GM20000 (cell line): ENCODE data around the gene TMCC2.
A peak's percentile ranks its signal among the peaks of the same experiment; 100 is the strongest.

ENCODE experiments used
- DNase-seq: peaks from one replicate; pipeline ENCODE4 v3.0.0; 2012; ENCODE audit warnings: low spot score
- TF ChIP-seq, protein P1 (sequence below): IDR thresholded peaks from 2 replicates; pipeline ENCODE4 v1.5.1; 2012; ENCODE audit warnings: mild to moderate bottlenecking, control low read depth; ENCODE audit errors: extremely low read depth, missing control alignments

TMCC2 gene

DNA sequence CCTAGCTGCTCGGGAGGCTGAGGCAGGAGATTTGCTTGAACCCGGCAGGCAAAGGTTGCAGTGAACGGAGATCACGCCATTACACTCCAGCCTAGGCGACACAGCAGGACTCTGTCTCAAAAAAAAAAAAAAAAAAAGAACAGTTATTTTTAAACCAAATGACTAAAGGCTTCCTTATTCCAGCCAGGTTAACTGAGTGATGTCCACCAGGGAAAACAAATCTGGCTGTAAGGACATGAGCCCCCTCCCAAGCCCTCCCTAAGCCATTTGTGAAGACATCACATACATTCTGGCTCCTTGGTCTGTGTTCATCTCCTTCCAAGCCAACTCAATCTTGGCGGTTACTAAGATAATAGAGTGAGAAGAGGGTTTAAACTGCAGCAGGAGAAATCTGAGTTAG lies 8.2 kb downstream of the TMCC2 start:
- no peak for DNase-seq
- TF ChIP-seq, protein P1, sequence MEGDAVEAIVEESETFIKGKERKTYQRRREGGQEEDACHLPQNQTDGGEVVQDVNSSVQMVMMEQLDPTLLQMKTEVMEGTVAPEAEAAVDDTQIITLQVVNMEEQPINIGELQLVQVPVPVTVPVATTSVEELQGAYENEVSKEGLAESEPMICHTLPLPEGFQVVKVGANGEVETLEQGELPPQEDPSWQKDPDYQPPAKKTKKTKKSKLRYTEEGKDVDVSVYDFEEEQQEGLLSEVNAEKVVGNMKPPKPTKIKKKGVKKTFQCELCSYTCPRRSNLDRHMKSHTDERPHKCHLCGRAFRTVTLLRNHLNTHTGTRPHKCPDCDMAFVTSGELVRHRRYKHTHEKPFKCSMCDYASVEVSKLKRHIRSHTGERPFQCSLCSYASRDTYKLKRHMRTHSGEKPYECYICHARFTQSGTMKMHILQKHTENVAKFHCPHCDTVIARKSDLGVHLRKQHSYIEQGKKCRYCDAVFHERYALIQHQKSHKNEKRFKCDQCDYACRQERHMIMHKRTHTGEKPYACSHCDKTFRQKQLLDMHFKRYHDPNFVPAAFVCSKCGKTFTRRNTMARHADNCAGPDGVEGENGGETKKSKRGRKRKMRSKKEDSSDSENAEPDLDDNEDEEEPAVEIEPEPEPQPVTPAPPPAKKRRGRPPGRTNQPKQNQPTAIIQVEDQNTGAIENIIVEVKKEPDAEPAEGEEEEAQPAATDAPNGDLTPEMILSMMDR, result no peak

DNA sequence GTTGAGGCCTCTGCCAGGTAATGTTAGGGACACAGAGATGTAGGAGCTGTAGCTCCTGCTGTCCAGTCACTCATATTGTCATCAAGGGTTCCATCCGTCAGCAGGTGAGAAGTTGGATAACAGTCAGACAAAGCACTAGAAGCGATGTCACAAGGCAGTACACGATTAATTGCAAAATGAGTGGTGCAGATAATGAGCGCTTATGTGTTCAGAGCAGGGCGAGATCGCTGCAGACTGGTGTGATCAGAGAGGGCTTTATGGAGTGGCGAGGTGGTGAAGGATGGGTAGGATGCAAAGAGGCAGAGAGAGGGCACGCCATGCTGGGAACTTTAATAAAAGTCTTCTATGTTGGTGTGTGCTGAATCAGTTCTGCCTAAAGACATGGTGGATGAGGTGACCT lies 8.8 kb downstream of the TMCC2 start:
- TF ChIP-seq, protein P1, result no peak
- DNase-seq, result no peak

DNA sequence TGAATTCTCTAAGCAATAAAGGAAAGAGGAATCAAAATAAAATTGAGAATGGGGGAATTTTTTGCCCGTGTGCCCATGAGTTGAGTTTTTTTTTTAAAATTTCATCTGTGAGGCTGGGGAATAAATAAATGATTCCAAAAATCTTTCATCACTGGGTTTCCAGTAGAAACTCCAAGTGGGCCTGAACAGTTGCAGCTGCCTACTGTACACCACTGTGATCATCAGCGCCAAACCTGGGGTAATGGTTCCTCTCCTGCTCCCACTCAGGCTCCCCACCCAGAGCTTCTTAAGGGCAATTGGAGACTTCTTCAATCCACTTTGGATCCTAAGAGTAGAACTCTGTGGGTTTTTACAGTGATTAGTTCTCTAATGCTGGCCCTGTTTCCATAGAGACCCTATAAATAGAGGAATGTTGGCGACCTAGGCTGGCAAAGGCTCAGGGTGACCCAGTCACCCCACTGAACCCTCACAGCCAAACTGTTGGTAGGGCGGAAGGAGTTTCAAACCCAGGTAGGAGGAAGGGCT lies 9.3 kb downstream of the TMCC2 start:
- TF ChIP-seq, protein P1, result no peak

DNA sequence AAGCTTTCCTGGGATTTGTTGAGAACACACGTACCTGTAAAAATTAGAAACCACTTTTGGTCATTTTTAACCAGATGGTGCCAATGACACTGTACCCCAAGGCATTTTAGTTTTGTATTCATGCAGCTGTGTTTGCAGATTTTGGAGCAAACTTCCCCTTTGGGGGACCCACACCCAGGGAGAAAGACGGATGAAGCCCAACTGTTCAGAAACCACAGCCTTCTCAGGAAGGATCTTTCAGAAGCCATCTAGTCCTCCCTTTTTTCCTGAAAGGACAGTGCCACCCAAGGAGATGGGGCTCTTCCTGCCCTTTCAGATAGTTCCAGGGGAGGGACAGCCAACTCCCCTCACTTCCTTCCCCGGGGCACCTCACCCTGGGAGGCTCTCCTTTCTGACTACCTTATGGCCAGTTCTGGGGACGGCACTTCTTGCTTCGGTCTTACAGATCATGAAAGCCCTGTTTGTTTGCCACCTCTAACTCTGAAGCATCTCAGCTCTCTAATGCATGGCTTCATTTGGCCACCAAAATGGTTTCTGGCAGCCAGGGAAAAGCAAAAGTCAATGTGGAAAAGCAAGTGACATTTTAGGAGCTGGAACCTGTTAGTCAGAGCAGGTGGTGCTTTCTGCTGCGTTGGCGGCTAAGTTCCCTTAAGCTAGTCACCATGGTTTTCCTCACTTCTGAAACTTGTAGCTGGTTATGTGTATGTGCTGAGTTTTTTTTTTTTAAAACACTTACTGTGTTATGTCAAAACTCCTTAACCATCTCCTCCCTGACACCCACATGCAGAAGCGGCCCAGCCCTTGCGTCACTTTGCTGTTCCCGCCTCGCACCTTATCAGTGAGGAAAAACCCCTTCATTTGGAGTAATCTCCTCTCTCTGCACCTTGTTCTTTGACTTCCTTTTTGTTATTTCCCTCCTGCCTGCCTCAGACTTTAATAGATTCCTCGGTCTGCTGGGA lies 10.1 kb downstream of the TMCC2 start:
- DNase-seq, result peak; percentile 59
- TF ChIP-seq, protein P1, result no peak

More for the DNA sequence above, 9.3 kb downstream of the TMCC2 start:
- no peak for DNase-seq

DNA sequence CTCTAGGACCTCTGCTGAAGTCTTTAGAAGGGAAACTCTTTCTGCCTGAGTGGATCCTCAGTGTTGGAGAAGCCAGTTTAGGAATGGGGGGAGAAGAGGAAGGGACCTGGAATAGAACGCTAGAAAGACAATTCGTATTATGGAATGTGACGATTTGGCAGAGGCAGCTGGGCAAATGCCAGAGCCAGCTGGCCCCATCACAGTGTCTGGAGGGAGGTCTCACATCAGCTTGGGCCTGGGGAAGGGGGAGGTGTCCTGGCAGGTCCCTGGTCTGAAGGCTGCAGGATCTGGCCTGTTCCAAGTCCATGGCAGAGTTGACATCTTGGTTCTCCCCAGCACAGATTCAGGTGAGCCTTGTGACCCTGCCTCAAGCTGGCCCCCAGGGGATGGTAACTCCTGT lies 11.3 kb downstream of the TMCC2 start:
- DNase-seq, result no peak
- TF ChIP-seq, protein P1, result no peak

DNA sequence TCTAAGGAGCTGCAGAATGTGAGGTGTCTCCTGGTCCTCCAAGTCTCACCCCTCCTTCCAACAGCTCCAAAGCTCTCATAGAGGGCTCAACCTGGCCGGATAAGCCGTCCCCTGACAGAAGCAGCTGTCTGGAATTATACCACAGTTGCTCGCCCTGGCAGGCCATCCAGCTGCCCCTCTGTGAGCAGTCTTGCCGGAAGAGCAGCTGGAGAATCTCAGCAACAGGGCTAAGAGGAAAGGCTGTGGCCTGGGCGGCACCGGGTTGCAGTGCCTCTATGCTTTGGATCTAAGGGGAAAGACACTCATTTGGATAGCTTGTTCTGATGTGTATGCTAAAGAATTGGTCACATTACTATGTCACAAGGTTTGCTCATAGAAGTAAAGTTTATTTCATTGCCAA lies 12.4 kb downstream of the TMCC2 start:
- no peak for DNase-seq
- TF ChIP-seq, protein P1, result no peak

DNA sequence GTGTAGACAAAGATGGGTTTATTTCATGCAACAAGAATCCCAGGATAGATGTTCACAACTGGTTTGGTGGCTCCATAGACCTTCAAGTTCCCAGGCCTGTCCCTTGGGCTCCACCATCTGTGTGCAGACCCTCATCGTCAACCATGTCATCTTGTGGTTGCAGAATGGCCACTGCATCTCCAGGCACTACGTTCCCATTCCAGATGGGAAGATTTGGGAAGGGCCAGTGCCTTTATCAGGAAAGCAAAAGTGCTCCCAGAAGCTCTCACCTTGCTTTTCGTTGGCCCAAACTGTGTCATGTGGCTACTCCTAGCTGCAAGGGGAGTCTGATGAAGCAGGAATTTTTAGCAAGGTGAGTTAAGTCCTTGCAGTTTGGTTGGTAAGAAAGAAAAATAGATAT lies 12.8 kb downstream of the TMCC2 start:
- DNase-seq, result no peak
- TF ChIP-seq, protein P1, result no peak
